ENCODE data around the gene CLHC1.
"Not testable (repeated sequence)": the region's sequence is repeated elsewhere in the genome, so short reads cannot be mapped to it uniquely, and the experiment has no call there.

DNA sequence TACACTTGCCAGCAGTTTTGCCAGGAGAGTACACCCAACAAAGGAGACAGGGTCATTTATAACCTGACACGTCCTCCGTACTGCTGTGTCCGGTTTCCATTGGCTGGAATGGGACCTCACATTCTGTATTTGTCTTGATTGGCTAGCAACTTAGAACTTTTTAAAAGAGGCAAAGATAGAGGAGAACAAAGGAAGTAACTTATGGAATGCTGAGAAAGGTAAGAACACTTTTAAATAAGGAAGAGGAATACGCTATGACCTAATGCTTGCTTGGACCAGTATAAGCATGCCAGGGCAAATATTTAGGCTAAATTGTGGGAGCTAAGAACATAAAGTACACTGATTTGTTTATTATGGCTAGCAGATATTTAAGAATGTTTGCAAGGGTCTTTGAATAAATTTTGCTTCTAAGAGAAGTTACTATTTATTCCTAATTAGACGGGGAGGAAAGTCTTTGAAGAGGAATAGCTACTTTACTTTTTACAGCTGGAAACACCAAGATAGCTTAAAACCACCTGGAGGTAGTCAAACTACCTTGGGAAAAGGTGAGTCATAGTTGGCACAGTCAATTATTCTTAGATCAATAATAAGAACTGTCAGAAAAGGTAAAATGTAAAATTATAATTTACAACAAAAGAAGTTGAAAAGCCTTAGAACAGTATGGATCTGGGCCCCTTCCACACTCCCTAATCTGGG is 48.9 kb upstream of the CLHC1 start:
- TF ChIP-seq, protein P1, sequence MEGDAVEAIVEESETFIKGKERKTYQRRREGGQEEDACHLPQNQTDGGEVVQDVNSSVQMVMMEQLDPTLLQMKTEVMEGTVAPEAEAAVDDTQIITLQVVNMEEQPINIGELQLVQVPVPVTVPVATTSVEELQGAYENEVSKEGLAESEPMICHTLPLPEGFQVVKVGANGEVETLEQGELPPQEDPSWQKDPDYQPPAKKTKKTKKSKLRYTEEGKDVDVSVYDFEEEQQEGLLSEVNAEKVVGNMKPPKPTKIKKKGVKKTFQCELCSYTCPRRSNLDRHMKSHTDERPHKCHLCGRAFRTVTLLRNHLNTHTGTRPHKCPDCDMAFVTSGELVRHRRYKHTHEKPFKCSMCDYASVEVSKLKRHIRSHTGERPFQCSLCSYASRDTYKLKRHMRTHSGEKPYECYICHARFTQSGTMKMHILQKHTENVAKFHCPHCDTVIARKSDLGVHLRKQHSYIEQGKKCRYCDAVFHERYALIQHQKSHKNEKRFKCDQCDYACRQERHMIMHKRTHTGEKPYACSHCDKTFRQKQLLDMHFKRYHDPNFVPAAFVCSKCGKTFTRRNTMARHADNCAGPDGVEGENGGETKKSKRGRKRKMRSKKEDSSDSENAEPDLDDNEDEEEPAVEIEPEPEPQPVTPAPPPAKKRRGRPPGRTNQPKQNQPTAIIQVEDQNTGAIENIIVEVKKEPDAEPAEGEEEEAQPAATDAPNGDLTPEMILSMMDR (conservative IDR thresholded peaks at IDR 0.05; ENCODE audit: low read length) = not testable (repeated sequence)
- TF ChIP-seq EZH2phosphoT487 (IDR thresholded peaks at IDR 0.05; ENCODE audit: borderline replicate concordance) = not testable (repeated sequence)
